Measurements from ENCODE around the gene IGFL1. TPM values are rescaled to one million over a fixed set of nuclear protein-coding genes. Genes with fewer than 3 reads are reported as not detected.
"Not testable (repeated sequence)": the region's sequence is repeated elsewhere in the genome, so short reads cannot be mapped to it uniquely, and the experiment has no call there.

Gene IGFL1
- total and polyA plus RNA-seq, 12 donors, result not detected

- no peaks in the 10 kb centered on the region for H3K9me3 ChIP-seq (replicated peaks in 1 of 3)
- WGBS, 4 donors, result 12 to 15% (median 14%) methylated on average over 10 of the region's 10 CpGs
- intact Hi-C loops (cut with DNase I), result loop anchor here in 1 of 2 donors (2.0 kb wide), 1 partner anchor 185 kb away; no protein-coding TSS in a partner anchor
- H3K27me3 ChIP-seq, result peaks cover 13% of the 10 kb centered on the region
- DNase-seq, result peak; percentile 66 to 86 (median 72)
- TF ChIP-seq CTCF (IDR thresholded peaks at IDR 0.05) (peak; percentile 75 to 98 (median 94)), POLR2A (IDR thresholded peaks at IDR 0.05) (no peak)
- H3K4me1 ChIP-seq (replicated peaks in 1 of 2), result no peaks in the 10 kb centered on the region
- H3K4me3 ChIP-seq, result no peak overlapping the region
- no peaks in the 10 kb centered on the region for H3K36me3 ChIP-seq (replicated peaks in 1 of 2)
- H3K27ac ChIP-seq, result no peak overlapping the region
Measured at GRCh38 chr19:46265217-46265828, 35.8 kb downstream of the IGFL1 start.

- Histone ChIP-seq H3K27me3 (peaks cover 12% of the 10 kb centered on the region), H3K4me1 (replicated peaks in 1 of 2) (no peaks in the 10 kb centered on the region), H3K9me3 (replicated peaks in 1 of 3) (no peaks in the 10 kb centered on the region), H3K4me3 (no peak overlapping the region), H3K27ac (no peak overlapping the region), H3K36me3 (replicated peaks in 1 of 2) (no peaks in the 10 kb centered on the region)
- no peak for TF ChIP-seq POLR2A (IDR thresholded peaks at IDR 0.05)
- TF ChIP-seq CTCF (IDR thresholded peaks at IDR 0.05), result no peak
- intact Hi-C loops (cut with DNase I), result no loop called here
- WGBS, 4 donors, result 79 to 84% (median 82%) methylated on average over 7 of the region's 7 CpGs
- DNase-seq, result no peak
Measured at GRCh38 chr19:46269101-46269500, 39.6 kb downstream of the IGFL1 start.

GRCh38 chr19:46270521-46271256, 41.1 kb downstream of the IGFL1 start:
- no peaks in the 10 kb centered on the region for H3K9me3 ChIP-seq (replicated peaks in 1 of 3)
- TF ChIP-seq CTCF (IDR thresholded peaks at IDR 0.05), result no peak
- TF ChIP-seq POLR2A (IDR thresholded peaks at IDR 0.05), result no peak
- no peak overlapping the region for H3K4me3 ChIP-seq
- H3K36me3 ChIP-seq (replicated peaks in 1 of 2), result no peaks in the 10 kb centered on the region
- H3K4me1 ChIP-seq (replicated peaks in 1 of 2), result no peaks in the 10 kb centered on the region
- H3K27ac ChIP-seq, result no peak overlapping the region
- intact Hi-C loops (cut with DNase I), result no loop called here
- WGBS, 4 donors, result 51 to 65% (median 57%) methylated on average over 17 of the region's 17 CpGs
- DNase-seq, result no peak
- peaks cover 12% of the 10 kb centered on the region for H3K27me3 ChIP-seq

GRCh38 chr19:46271481-46272197, 42.1 kb downstream of the IGFL1 start:
- no peaks in the 10 kb centered on the region for H3K4me1 ChIP-seq (replicated peaks in 1 of 2)
- no peaks in the 10 kb centered on the region for H3K36me3 ChIP-seq (replicated peaks in 1 of 2)
- peak overlapping the region in 2 of 5 donors; percentile 51 to 52 for H3K27ac ChIP-seq
- peaks cover 12% of the 10 kb centered on the region for H3K27me3 ChIP-seq
- TF ChIP-seq CTCF (IDR thresholded peaks at IDR 0.05) (no peak), POLR2A (IDR thresholded peaks at IDR 0.05) (no peak)
- peak in 3 of 7 donors; percentile 22 to 58 (median 49) for DNase-seq
- no peak overlapping the region for H3K4me3 ChIP-seq
- H3K9me3 ChIP-seq (replicated peaks in 1 of 3), result no peaks in the 10 kb centered on the region
- WGBS, 4 donors, result 44 to 60% (median 55%) methylated on average over 8 of the region's 8 CpGs
- intact Hi-C loops (cut with DNase I), result no loop called here

GRCh38 chr19:46273931-46274330, 44.4 kb downstream of the IGFL1 start:
- H3K27ac ChIP-seq; intact Hi-C loops (cut with DNase I); H3K9me3 ChIP-seq (replicated peaks in 1 of 3); DNase-seq; H3K36me3 ChIP-seq (replicated peaks in 1 of 2); H3K4me1 ChIP-seq (replicated peaks in 1 of 2); H3K4me3 ChIP-seq: not testable (repeated sequence)
- 83 to 96% (median 92%) methylated on average over 6 of the region's 6 CpGs for WGBS, 4 donors
- H3K27me3 ChIP-seq, result peaks cover 12% of the 10 kb centered on the region
